ENCODE data around the gene TBX10.
A peak's percentile ranks its signal among the peaks of the same experiment; 100 is the strongest.
"Not testable (repeated sequence)": the region's sequence is repeated elsewhere in the genome, so short reads cannot be mapped to it uniquely, and the experiment has no call there.

TBX10 gene

GRCh38 chr11:67614730-67615714, 24.5 kb downstream of the TBX10 start:
- DNase-seq = peak; percentile 33

GRCh38 chr11:67613960-67614715, 25.4 kb downstream of the TBX10 start:
- peak; percentile 60 for DNase-seq

GRCh38 chr11:67613313-67613959, 26.1 kb downstream of the TBX10 start:
- DNase-seq = no peak

- DNase-seq = no peak
These were observed 26.8 kb downstream of the TBX10 start for GRCh38 chr11:67612751-67613150.

- DNase-seq = no peak
These were observed 27.6 kb downstream of the TBX10 start for GRCh38 chr11:67611704-67612587.

GRCh38 chr11:67611165-67611564, 28.4 kb downstream of the TBX10 start:
- no peak for DNase-seq

GRCh38 chr11:67610302-67610868, 29.2 kb downstream of the TBX10 start:
- DNase-seq = no peak

- DNase-seq = no peak
These were observed 30.2 kb downstream of the TBX10 start for GRCh38 chr11:67609316-67609715.

- DNase-seq = no peak
These were observed 31.1 kb downstream of the TBX10 start for GRCh38 chr11:67608486-67608885.

- DNase-seq = no peak
These were observed 32.1 kb downstream of the TBX10 start for GRCh38 chr11:67607507-67607906.

- DNase-seq = peak; percentile 93
These were observed 32.9 kb downstream of the TBX10 start, which contains the start of gene NDUFV1 for GRCh38 chr11:67606492-67607295. NDUFV1 (plus strand) TSS chr11:67606936; CDS start chr11:67607005, 69 bp downstream.

- peak; percentile 39 for DNase-seq
These were observed 33.5 kb downstream of the TBX10 start for GRCh38 chr11:67606093-67606491.

GRCh38 chr11:67605231-67606011, 34.1 kb downstream of the TBX10 start:
- DNase-seq = no peak

GRCh38 chr11:67604815-67605214, 34.7 kb downstream of the TBX10 start:
- no peak for DNase-seq

GRCh38 chr11:67604119-67604518, 35.4 kb downstream of the TBX10 start:
- not testable (repeated sequence) for DNase-seq

- no peak for DNase-seq
These were observed 38.5 kb downstream of the TBX10 start for GRCh38 chr11:67601098-67601497.

- DNase-seq = no peak
These were observed 39.1 kb downstream of the TBX10 start for GRCh38 chr11:67600324-67601029.

- no peak for DNase-seq
These were observed 40.4 kb downstream of the TBX10 start for GRCh38 chr11:67599149-67599548.

- DNase-seq = not testable (repeated sequence)
These were observed 41.6 kb downstream of the TBX10 start for GRCh38 chr11:67597963-67598362.
